NCI-H226 (cell line): ENCODE results near the gene SPRR3.

Experiments
- DNase-seq: peaks from one replicate; pipeline ENCODE4 v3.0.0-alpha.2; 2015

Gene SPRR3

GRCh38 chr1:153001382-153001781 lies at the start of gene SPRR3:
SPRR3 (plus strand) TSS chr1:153001749; CDS start chr1:153003021, 1,272 bp downstream.
- DNase-seq, result no peak

DNA sequence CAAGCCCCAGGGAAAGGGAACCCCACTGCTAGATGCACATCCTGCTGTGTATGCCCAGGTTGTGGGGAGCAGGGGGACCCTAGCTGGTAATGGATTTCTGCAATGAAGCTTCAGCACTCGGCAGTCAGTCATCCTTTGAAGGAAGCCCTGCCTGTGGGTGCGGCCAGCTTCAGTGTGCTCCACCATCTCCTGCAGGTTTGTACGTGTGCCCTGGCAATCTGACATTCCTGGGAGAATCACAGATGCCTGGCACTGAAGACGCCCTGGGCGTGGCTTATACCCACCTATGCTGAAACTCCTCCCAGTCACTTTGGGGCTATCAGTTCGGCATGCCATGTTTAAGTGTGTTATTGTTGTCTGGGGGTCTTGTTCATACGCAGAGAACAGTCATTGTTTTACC lies 47.8 kb upstream of the SPRR3 start:
- DNase-seq, result no peak

DNA sequence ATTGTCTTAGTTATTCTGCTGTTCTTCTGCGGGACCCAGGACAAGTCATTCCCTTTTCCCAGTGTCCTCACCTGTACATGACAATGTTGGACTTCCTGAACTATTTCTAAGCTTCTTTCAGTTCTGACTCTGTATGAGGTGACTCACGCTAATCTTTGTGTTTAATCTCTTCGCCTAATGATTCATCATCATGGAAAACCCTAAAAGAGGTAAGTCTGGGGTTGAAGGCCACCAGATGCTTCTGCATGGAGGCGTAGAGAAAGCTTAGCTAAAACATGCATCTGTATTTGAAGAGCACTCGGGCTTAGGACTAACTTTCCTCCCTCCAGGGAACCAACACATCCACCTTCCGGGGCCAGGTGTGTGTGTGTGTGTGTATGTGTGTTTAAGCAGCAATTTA lies 47.1 kb upstream of the SPRR3 start:
- no peak for DNase-seq

DNA sequence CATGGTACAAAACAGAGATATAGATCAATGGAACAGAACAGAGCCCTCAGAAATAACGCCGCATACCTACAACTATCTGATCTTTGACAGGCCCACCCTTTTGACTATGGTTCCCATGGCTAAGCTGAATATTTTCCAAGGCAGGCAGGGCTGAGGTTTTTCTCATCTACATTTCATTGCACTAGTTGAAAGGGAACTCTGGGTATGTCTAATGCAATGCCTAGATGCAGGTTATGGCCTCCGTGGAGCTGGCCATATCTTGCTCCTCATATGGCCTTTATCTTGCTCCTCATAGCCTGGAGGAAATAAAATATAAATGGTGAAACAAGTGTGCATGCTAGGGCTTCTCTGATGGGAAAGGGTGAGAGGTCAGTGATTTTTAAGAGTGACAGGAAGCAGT lies 44.0 kb upstream of the SPRR3 start:
- no peak for DNase-seq

GRCh38 chr1:152959273-152959672 lies 42.3 kb upstream of the SPRR3 start:
- no peak for DNase-seq

DNA sequence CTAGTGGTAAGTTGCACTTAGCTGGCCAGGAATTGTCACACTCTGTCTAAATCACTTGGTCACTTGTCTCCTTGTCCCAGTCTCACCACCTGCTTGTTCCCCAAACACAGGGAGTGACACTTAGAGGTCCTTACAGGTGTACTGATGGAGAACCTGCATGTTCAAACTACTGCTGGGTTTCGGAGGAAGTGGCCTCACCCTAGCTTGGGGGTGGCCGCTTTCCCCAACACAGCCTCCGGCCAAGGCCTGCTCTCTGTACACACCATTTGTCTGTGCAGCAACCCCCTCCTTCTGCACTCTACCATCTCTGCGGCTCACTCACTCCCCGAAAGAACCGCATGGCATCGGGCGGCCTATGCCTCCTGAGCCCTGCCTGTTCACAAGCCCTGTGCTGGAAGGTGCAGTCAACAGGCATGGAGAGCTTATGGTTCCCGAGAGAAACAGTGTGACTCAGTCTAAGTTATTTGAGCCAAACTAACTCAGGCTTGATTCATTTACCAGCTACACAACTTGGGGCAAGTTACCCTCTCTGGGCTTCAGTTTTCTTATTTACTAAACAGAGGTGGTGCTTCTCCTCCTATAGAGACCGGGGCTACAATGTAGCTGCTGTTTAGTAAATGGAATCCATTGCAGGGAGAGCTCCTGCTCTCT lies 41.6 kb upstream of the SPRR3 start:
- DNase-seq, result no peak

DNA sequence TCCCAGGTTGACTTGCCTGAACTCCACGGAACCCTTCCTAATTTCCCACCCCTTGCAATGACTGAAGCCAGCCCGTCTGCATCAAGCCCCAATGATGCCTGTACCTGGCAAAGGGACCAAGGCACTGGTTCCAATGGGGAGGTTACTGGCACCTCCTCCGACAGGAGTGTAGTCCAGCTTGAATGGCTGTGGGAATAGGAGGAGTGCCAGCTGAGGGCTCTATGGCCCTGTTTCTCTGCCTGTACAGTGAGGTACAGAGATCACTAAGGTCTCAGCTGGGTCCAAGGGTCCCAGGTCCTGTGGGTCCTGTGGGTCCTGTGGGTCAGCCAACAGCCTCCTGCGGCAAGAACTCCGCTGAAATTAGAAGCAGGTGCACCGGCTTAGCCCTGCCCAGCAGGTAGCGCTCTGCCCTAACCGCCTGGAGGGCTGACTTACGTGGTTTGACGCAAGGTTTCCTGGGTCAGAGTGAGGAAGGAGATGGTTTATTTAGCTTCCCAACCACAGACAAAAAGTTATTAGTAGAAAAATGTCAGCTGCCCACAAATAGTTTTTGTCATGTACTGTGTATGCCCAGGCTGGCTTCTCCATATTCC lies 41.0 kb upstream of the SPRR3 start:
- DNase-seq, result no peak

GRCh38 chr1:152961226-152961891 lies 40.2 kb upstream of the SPRR3 start:
- DNase-seq, result no peak

DNA sequence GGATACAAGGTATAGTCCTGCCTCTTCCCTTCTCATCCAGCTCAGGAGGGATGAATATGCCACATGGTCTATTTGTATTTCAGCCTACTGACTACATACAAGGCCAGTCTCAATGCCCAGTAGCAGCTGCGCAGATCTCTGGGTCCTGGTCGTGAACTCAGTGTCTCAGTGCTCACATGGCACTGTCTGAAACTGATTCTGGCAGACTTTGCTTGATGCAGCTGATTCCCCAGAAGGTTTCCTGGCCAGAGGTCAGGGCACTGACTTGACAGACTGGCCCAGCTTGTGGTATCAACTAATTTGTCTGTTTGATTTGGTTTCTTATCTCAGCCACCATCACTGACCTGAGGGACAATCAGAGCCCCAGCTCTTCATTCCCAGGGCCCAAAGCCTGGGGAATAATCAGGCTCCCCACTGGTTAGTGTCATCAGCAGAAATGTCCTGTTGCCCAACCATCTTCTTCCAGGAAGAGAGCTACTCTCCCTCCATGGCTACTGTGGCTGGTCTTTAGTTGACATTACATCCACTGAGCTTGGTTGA lies 38.6 kb upstream of the SPRR3 start:
- no peak for DNase-seq

DNA sequence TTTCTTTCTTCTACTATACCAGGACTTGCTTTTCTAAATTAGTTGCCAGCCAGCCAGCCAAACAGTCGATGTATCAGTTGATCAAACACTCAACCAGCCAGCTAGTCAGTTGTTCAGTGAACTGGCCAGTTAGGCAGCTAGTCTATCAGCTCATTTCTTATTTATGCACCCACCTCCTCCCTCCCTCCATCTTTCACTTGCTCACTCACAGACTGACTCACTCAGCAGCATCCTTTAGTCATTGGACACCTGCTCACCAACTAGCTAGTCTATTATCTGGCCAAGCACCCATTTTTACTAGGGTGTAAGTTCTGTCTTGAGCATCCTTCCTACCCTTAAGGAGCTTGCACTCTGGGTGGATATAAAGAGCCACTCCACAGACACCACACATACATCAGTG lies 37.0 kb upstream of the SPRR3 start:
- DNase-seq, result no peak

DNA sequence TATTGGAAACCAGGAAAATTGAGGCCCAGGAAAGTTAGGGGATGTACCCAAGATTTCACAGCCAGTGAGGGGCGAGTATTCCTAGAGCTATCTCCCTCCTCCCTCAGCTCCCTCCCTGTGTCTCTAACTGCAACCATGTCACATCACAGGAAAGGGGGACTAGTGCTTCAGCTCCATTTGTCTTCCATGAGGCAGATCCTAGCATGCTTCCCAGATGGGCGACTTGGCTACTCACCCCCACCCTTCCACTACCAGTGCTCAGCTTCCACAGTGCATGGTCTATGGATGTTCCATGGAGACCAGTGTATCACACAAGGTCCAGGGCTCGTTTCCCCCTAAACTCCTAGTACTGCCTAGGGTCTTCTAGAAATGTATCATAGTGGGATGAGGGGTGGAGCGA lies 35.7 kb upstream of the SPRR3 start:
- no peak for DNase-seq

- DNase-seq, result no peak
Measured at GRCh38 chr1:152967201-152967600, 34.3 kb upstream of the SPRR3 start.

GRCh38 chr1:152968248-152968647 lies 33.3 kb upstream of the SPRR3 start:
- DNase-seq, result no peak

GRCh38 chr1:152969036-152969435 lies 32.5 kb upstream of the SPRR3 start:
- DNase-seq, result no peak

- DNase-seq, result no peak
Measured at GRCh38 chr1:152970495-152970894, 31.1 kb upstream of the SPRR3 start, which contains the start of gene SPRR4. SPRR4 (plus strand) TSS chr1:152970648; CDS start chr1:152971891, 1,243 bp downstream.

DNA sequence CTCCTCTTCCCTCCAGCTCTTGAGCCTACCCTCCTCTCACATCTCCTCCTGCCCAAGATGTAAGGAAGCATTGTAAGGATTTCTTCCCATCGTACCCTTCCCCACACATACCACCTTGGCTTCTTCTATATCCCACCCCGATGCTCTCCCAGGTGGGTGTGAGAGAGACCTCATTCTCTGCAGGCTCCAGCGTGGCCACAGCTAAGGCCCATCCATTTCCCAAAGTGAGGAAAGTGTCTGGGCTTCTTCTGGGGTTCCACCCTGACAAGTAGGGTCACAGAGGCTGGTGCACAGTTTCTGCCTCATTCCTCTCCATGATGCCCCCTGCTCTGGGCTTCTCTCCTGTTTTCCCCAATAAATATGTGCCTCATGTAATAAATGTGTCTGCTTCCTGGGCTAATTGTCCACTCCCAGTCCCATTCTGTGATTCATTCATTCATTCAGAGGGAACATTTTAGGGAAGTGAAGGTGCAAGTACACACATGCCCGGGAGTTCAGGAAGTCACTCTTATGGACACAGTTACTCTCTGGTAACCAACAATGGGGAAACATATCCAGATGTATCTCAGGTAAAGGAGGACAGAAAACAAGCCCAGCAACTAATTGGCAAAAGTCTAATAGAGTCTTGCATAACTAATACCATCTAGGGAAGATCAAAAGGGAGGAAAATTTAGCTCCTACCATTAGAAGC lies 29.2 kb upstream of the SPRR3 start:
- no peak for DNase-seq

DNA sequence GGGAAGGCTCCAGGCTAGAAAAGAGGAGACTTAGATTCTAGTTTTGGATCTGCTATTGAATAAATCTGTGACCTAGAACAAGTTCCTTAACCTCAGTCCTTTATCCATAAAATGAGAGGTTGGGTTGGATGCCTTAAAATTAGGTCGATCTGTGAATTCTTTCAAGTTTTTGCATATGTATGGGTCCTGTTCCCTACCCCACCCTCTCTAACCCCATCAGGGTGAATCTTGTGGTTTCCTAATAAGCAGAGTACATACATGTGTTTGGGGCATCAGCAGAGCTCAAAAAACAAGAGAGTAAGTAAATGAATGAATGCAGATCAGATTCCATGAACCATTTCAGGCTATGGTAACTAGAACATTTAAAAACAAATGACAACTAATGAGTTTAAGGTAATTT lies 24.9 kb upstream of the SPRR3 start:
- no peak for DNase-seq

DNA sequence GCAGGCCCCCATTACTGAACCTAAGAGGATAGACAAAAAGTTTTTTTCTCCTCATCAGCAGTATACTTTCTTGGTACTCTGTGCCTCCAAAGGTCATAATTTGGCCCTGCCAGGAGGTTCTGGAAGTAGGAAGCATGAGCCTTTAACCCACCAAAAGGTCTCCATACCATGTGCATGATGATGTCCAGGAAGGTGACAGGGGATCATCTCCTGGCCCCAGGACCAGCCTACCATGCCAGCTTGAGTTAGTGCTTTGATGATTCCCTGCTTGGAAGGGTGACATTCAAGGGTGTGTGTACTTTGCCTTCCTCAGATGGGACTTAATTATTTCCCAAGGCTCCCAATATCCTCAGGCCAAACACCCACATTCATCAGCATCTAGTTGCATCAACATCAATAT lies 23.9 kb upstream of the SPRR3 start:
- DNase-seq, result no peak

DNA sequence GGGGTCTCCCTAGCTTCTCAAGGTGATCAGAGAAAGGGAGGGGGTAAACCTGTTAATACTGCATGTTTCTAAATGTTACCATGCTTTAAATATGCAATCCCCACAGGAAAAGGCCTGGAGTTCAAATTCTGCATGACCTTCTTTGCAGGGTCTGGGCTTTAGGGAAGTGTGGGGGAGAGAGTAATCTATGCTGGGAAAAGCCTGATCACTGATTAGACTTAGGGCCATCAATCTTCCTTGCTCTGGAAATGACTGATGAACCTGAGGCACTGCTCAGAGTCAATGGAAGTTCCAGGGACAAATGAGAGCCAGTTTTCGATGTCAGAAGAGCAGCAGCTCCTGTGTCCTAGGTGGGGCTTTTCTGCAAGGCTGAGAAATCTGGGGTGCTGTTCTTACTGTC lies 20.9 kb upstream of the SPRR3 start:
- DNase-seq, result no peak

GRCh38 chr1:152981146-152981871 lies 20.2 kb upstream of the SPRR3 start:
- DNase-seq, result no peak

DNA sequence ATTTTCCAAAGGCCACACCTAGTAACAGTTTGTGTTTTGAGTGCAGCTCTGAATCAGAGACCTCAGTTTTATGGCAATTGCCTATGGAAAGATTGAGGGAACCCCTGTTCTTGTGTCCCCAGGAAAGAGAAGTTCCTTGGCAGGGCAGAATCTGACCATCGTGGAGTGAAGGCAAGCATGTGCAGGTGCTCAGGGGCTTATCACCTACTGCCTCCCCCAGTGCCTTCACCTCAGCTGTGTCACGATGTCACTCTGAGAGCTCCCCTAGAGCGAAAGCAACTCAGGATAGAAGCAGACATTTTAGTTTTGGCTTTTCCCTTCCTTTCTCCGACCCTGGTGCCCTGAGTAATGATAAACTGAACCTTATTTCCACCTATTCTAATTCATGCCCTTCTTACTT lies 19.5 kb upstream of the SPRR3 start:
- no peak for DNase-seq

GRCh38 chr1:152983234-152983633 lies 18.3 kb upstream of the SPRR3 start:
- DNase-seq, result no peak

- no peak for DNase-seq
Measured at GRCh38 chr1:152983743-152984142, 17.8 kb upstream of the SPRR3 start, which contains the start of gene SPRR1A. SPRR1A (plus strand) TSS chr1:152984081; CDS start chr1:152985231, 1,150 bp downstream.
